ENCODE data around the gene S100A9. TPM values are rescaled to one million over a fixed set of nuclear protein-coding genes. Genes with fewer than 3 reads are reported as not detected.

S100A9 gene
- total RNA-seq, 1 donor from 2014 or later, result not detected

DNA sequence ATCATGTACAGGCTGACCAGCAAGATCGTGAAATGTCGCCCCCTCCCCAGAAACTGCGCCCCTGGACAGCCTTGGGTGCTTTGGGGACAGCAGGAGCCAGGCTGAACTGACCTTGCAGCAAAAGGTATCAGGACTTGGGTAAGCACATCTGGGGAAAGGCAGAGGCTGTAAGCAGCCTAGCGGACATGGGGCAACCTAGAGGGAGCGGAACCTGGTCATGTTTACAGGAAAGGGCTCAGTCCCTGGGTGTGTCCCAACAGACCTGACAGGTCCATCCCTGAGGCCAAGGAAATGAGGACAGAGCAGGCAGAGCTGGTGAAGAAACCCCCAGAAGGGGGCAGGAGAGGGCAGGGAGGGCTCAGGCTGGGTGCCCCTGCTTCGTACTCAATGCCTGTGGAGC lies 36.3 kb downstream of the S100A9 start:
- no peaks in the 10 kb centered on the region for H3K4me1 Mint-ChIP-seq
- peaks cover 4% of the 10 kb centered on the region for H3K27me3 Mint-ChIP-seq
- no peaks in the 10 kb centered on the region for H3K36me3 Mint-ChIP-seq (ENCODE audit: low read depth)
- no peaks in the 10 kb centered on the region for H3K9me3 Mint-ChIP-seq
- DNase-seq, result no peak
- intact Hi-C loops (cut with micrococcal nuclease), result no loop called here
- H3K4me3 Mint-ChIP-seq, result no peak overlapping the region
- no peak overlapping the region for H3K27ac Mint-ChIP-seq

DNA sequence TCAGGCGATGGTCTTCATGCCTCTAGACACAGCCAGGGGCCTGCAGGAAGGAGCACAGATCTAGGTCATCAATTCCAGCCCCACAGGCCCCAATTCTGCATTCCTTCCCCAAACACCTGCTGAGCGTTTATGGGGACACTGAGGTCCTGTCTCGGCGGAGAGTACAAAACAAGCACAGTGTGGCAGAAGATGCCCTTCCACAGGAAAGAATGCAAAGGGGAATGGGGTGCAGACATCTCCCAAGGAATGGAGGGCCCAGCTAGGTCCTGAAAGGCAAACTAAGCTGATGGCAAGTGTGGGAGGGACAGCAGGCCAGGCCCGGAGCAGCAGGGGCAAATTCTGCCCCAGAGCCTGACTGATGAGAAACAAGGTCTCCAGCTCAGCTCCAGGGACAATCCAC lies 36.7 kb downstream of the S100A9 start:
- Mint-ChIP-seq H3K27ac (no peak overlapping the region), H3K4me3 (no peak overlapping the region), H3K9me3 (no peaks in the 10 kb centered on the region), H3K36me3 (ENCODE audit: low read depth) (no peaks in the 10 kb centered on the region), H3K27me3 (peaks cover 4% of the 10 kb centered on the region), H3K4me1 (no peaks in the 10 kb centered on the region)
- intact Hi-C loops (cut with micrococcal nuclease), result no loop called here
- no peak for DNase-seq

DNA sequence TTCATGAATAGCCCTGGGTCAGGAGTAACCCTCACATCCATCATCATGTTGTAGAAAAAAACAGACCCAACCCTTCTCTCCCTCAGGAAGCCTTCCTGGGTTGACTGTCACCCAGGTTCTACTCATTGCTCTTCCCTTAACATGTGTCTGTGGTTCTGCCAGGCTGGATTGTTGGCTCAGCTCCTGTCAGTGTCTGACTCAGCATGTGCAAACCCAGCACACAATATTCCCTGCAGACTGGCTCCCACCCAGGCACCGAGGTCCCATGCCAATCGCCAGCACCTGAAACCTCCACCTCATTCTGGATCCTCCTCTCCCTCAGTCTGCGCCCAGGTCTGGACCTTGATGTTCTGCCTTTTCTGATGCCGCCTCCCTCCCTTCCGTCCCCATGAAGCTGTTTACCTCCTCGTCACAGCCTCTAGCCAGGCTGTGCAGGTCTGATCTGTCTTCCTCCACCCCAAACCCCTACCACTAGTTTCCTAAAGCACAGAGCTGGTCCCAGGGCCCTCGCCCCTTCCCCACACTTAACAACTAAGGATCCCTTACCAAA lies 37.6 kb downstream of the S100A9 start:
- H3K27ac Mint-ChIP-seq, result no peak overlapping the region
- no peaks in the 10 kb centered on the region for H3K36me3 Mint-ChIP-seq (ENCODE audit: low read depth)
- intact Hi-C loops (cut with micrococcal nuclease), result no loop called here
- H3K4me3 Mint-ChIP-seq, result no peak overlapping the region
- peaks cover 3% of the 10 kb centered on the region for H3K27me3 Mint-ChIP-seq
- no peak for DNase-seq
- H3K9me3 Mint-ChIP-seq, result no peaks in the 10 kb centered on the region
- H3K4me1 Mint-ChIP-seq, result no peaks in the 10 kb centered on the region

DNA sequence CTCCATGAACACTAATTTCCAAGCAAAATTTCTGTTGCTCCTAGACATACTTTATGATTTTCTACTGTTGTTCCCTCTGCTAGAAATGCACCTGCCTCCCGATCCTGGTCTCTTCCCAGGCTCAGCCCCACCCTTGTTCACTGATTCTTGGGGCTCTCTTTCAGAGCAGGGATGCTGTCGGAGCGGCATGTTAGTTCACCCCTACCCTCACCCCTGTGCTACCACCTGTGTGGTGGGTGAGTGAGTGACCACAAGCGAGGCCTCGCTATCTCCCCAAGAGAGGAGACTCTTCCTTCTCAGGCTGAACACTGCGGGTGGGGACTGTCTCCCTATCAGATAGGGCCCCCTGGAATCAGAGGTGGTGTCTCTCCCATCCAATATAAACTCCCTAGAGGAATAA lies 38.1 kb downstream of the S100A9 start:
- no peak for DNase-seq
- peaks cover 3% of the 10 kb centered on the region for H3K27me3 Mint-ChIP-seq
- H3K4me3 Mint-ChIP-seq, result no peak overlapping the region
- no peak overlapping the region for H3K27ac Mint-ChIP-seq
- no peaks in the 10 kb centered on the region for H3K4me1 Mint-ChIP-seq
- no peaks in the 10 kb centered on the region for H3K9me3 Mint-ChIP-seq
- intact Hi-C loops (cut with micrococcal nuclease), result no loop called here
- no peaks in the 10 kb centered on the region for H3K36me3 Mint-ChIP-seq (ENCODE audit: low read depth)

DNA sequence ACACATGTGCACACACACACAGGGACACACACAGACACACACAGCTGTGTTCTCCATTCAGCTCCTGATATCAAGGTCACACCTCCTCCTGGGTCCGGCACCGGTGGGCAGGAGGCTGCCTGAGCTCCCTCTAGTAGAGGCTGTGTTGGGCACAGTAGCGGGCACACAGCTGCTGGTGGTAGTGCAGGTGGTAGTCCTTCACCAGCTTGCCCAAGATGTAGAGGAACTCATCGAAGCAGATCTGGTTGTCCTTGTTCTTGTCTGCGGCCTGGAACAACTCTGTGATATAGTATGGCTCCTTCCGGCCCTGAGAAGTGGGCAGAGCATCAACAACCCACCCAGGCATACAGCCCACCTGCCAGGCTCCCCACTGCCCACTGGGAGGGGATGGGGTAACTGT lies 38.8 kb downstream of the S100A9 start:
- Mint-ChIP-seq H3K4me3 (no peak overlapping the region), H3K4me1 (no peaks in the 10 kb centered on the region), H3K27ac (no peak overlapping the region), H3K9me3 (no peaks in the 10 kb centered on the region), H3K36me3 (ENCODE audit: low read depth) (no peaks in the 10 kb centered on the region), H3K27me3 (peaks cover 3% of the 10 kb centered on the region)
- intact Hi-C loops (cut with micrococcal nuclease), result no loop called here
- no peak for DNase-seq

DNA sequence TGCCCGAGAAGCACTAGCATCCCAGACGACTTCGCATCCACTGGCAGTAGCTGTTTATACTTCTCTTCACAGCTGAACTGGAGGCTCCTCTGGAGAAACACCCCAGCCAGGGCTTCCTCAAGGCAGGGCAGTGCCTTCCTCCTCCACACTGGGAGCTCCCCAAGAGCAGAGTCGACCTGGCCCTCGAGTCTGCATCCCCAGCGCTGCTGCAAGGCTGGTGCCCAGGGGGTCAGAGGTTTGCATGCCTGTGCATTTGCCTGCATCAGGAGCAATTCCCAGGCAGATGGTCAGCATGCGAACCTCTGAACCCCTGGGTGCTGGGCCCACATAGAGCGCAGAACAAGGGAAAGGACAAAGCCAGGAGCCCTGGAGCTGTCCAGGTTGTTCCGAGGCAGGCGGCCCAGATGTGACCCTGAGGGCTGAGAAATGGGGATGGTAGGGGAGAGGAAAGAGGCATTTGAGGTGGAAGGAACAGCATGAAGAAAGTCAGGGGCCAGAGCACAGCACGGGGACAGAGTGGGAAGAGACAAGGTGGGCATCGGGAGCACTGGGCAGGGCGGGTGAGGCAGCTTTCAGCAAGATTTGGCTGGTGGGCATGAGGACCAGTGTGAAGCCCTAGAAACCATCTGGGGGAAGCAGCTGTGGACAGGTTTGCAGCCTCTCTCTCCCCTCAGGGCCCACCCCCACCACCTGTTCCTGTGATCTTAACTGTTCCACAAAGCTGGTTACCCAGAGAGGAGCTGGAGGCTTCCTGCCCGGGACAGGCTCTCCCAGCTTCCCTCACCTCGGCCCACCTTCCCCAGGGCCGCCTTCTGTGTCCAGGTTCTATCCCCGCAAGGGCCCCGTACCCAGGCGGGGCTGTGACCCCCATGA lies 39.6 kb downstream of the S100A9 start:
- H3K4me1 Mint-ChIP-seq, result no peaks in the 10 kb centered on the region
- peaks cover 8% of the 10 kb centered on the region for H3K27me3 Mint-ChIP-seq
- H3K9me3 Mint-ChIP-seq, result no peaks in the 10 kb centered on the region
- H3K36me3 Mint-ChIP-seq (ENCODE audit: low read depth), result no peaks in the 10 kb centered on the region
- no peak for DNase-seq
- no peak overlapping the region for H3K27ac Mint-ChIP-seq
- intact Hi-C loops (cut with micrococcal nuclease), result no loop called here
- no peak overlapping the region for H3K4me3 Mint-ChIP-seq

DNA sequence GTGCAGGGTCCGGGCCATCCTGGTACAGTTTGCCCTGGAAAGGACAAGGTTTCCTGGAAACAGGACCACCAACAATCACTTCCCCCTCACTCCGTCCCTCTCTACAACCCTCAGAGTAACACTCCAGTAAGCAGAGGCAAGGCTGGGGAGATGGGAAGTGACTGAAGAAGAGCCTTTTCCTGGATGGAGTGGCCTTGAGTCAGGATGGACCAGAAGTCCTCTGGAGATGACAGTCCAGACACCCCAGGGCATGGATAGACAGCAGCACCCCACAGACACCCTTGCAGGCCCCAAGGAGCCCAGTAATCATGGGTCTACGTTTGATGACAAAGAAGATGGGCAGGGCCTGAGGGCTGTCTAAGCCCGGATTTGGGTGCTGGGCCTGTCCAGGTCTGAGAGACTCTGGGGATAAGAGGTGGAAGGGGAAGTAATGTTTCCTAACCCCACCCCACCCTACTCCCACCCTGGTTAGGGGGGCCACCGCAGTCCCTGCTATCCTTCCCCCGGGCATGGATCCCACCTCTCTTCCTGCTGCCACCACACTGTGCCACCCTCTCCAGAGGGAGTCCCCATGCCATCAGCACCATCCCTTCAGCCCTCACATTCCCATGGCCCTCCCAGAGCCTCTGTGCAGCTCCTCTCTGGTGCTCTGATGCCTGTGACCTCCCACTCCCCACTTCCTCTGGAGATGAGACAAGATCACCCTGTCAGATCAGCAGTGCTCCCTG lies 40.4 kb downstream of the S100A9 start:
- no peak for DNase-seq
- Mint-ChIP-seq H3K4me3 (no peak overlapping the region), H3K9me3 (no peaks in the 10 kb centered on the region), H3K36me3 (ENCODE audit: low read depth) (no peaks in the 10 kb centered on the region), H3K4me1 (no peaks in the 10 kb centered on the region), H3K27me3 (peaks cover 7% of the 10 kb centered on the region), H3K27ac (no peak overlapping the region)
- intact Hi-C loops (cut with micrococcal nuclease), result no loop called here

DNA sequence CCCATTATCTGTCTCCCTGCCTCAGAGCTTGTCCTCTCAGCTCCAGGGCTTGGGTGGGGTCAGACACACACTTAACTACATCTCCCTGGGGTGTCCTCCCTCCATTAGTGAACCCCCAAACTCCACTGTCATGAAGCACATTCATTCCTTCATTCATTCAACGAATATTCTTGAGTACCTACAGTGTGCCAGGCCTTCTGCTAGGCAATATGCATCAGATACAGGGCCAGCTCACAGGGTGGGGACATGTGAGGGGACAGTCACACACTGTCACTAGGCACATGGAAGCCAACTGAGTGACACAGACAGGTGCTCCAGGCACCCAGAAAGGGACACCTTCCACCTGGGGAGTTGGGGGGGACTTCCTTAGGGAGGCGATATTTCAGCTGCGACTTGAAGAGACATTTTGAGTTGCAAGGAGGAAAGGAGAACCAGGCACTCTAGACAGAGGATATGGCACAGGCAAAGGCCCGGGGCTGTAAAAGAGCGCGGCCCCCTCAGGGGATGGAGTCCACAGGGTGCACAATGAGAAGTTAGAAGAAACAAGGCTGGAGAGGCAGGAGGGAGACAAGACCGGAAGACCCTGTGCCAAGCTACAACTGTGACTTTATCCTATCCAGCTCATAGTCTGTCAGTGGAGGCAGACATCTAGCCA lies 41.9 kb downstream of the S100A9 start:
- intact Hi-C loops (cut with micrococcal nuclease), result no loop called here
- Mint-ChIP-seq H3K4me3 (no peak overlapping the region), H3K27me3 (peaks cover 6% of the 10 kb centered on the region), H3K4me1 (no peaks in the 10 kb centered on the region), H3K9me3 (no peaks in the 10 kb centered on the region), H3K27ac (no peak overlapping the region), H3K36me3 (ENCODE audit: low read depth) (no peaks in the 10 kb centered on the region)
- DNase-seq, result no peak

DNA sequence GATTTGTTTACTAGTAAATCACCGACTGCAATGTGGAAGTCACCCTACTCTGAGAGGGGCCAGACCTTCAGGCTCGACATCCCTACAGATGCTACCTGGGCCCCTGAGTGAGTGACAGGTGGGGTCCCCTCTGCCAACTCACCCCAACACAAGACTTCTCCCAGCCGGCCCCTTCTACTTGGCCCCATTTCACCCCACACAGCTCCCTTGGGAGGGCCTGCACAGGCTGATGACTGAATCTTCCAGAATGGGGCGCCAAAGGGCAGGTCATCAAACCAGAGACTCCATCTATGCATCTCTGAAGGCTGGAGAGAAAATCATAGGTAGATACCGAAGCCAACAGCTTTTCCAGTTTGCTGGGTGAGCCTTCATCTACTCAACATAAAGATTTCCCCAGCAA lies 42.6 kb downstream of the S100A9 start:
- H3K27me3 Mint-ChIP-seq, result peaks cover 6% of the 10 kb centered on the region
- H3K9me3 Mint-ChIP-seq, result no peaks in the 10 kb centered on the region
- DNase-seq, result no peak
- no peak overlapping the region for H3K4me3 Mint-ChIP-seq
- H3K4me1 Mint-ChIP-seq, result peaks cover 2% of the 10 kb centered on the region
- intact Hi-C loops (cut with micrococcal nuclease), result no loop called here
- H3K27ac Mint-ChIP-seq, result no peak overlapping the region
- H3K36me3 Mint-ChIP-seq (ENCODE audit: low read depth), result no peaks in the 10 kb centered on the region

DNA sequence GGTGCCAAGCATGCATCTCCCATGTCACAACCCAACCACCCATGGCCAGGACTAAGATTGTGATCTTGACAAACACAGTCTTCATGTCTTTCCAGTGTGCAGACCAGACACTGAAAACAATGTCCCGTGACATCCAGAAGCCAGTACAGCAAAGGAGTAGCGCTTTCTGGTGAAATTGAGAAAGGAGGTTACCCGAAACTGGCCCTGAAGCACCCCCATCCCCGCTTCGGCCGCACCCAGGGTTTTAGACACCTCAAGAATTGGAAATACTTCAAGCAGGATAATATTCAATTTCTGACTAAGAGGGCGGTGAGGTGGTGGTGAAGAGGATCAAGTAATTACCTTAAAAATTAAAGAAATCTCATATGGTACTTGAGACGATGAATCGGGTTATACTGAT lies 43.8 kb downstream of the S100A9 start:
- H3K9me3 Mint-ChIP-seq, result no peaks in the 10 kb centered on the region
- peaks cover 2% of the 10 kb centered on the region for H3K4me1 Mint-ChIP-seq
- H3K36me3 Mint-ChIP-seq (ENCODE audit: low read depth), result no peaks in the 10 kb centered on the region
- intact Hi-C loops (cut with micrococcal nuclease), result no loop called here
- DNase-seq, result no peak
- H3K4me3 Mint-ChIP-seq, result no peak overlapping the region
- no peak overlapping the region for H3K27ac Mint-ChIP-seq
- H3K27me3 Mint-ChIP-seq, result peaks cover 6% of the 10 kb centered on the region

DNA sequence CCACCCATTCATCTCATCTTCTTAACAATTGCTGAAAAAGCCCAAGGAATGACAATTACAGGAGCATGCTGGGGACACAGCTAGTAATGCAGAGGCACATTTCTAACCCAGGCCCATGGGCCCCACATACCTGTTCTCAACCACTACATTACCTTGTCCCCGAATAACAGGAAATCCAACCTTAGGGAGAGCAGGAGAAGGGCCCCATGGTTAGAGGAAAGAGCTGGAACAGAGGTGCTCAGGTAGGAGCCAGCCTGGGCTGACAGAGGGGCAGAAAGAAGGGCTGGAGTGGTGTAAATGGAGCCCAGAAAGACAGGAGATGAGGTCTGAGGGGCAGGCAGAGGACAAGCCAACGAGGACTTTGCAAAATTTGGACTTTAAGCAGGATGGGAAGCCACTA lies 44.6 kb downstream of the S100A9 start:
- H3K9me3 Mint-ChIP-seq, result no peaks in the 10 kb centered on the region
- no peak overlapping the region for H3K27ac Mint-ChIP-seq
- DNase-seq, result no peak
- intact Hi-C loops (cut with micrococcal nuclease), result no loop called here
- H3K36me3 Mint-ChIP-seq (ENCODE audit: low read depth), result no peaks in the 10 kb centered on the region
- H3K4me3 Mint-ChIP-seq, result no peak overlapping the region
- peaks cover 6% of the 10 kb centered on the region for H3K27me3 Mint-ChIP-seq
- peaks cover 2% of the 10 kb centered on the region for H3K4me1 Mint-ChIP-seq

DNA sequence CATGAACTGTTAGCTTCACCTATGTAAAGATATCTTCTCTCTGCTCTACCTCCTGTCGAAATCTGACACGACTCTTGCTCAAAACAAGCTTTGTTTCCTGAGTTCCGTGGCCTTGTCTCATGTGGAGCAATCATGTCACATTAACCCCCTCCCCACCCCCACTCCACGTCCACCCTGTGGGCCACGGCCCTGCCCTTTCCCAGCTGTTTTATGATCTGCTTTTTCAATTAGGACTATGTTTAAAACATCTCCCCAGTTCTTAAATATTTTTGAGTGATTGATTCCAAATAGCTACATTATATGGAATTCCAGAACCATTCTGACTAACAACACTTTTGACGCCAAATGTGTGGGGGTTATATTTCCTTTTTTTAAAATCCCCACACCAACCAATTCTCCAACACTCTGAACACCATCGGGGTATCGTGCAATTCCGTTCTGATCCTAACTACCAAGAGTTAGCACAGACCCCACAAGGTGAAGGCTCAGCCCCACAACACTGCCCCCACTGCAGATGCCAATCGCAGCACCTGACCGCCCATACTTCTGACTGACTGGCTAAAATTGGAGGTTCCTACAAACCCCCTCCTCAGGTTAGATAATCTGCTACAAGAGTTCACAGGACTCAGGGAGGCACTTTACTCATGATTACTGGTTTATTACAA lies 45.9 kb downstream of the S100A9 start:
- H3K36me3 Mint-ChIP-seq (ENCODE audit: low read depth), result no peaks in the 10 kb centered on the region
- intact Hi-C loops (cut with micrococcal nuclease), result loop anchor here (1.0 kb wide), 1 partner anchor 51 kb away; no protein-coding TSS in a partner anchor
- peaks cover 2% of the 10 kb centered on the region for H3K4me1 Mint-ChIP-seq
- peaks cover 8% of the 10 kb centered on the region for H3K27me3 Mint-ChIP-seq
- no peak for DNase-seq
- H3K27ac Mint-ChIP-seq, result no peak overlapping the region
- H3K9me3 Mint-ChIP-seq, result no peaks in the 10 kb centered on the region
- H3K4me3 Mint-ChIP-seq, result no peak overlapping the region

DNA sequence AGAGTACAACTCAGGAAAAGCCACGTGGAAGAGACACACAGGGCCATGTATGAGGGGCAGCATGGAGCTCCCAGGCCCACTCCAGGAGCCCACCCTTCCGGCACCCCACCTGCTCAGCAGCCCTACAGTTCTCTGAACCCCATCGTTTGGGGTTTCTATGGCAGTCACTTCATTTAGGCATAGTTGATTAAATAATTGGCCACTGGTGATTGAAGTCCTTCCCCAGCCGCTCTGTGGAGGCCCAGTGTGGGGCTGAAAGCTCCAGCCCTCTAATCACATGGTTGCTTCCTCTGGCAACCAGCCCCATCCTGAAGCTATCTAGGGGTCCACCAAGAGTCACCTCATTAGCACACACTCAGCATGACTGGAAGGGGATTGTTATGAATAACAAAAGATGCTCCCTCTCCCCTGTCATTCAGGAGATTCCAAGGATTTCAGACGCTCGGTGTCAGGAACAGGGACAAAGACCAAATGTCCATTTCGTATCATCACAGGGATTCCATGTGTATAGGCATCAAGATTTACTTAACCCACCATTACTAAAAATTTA lies 46.5 kb downstream of the S100A9 start:
- Mint-ChIP-seq H3K27ac (no peak overlapping the region), H3K4me3 (no peak overlapping the region), H3K4me1 (peaks cover 2% of the 10 kb centered on the region), H3K36me3 (ENCODE audit: low read depth) (no peaks in the 10 kb centered on the region), H3K9me3 (no peaks in the 10 kb centered on the region), H3K27me3 (peaks cover 10% of the 10 kb centered on the region)
- no peak for DNase-seq
- intact Hi-C loops (cut with micrococcal nuclease), result loop anchor here (1.0 kb wide), 1 partner anchor 52 kb away; no protein-coding TSS in a partner anchor
